CD4-positive, alpha-beta T cell treated with Interleukin-6 for 4 hours (primary cell): ENCODE measurements around the gene PLXNA3.

ENCODE experiments used
- DNase-seq: peaks from one replicate; pipeline ENCODE4 v3.0.0-alpha.2; 2020; ENCODE audit warnings: mixed read lengths

Gene PLXNA3

DNA sequence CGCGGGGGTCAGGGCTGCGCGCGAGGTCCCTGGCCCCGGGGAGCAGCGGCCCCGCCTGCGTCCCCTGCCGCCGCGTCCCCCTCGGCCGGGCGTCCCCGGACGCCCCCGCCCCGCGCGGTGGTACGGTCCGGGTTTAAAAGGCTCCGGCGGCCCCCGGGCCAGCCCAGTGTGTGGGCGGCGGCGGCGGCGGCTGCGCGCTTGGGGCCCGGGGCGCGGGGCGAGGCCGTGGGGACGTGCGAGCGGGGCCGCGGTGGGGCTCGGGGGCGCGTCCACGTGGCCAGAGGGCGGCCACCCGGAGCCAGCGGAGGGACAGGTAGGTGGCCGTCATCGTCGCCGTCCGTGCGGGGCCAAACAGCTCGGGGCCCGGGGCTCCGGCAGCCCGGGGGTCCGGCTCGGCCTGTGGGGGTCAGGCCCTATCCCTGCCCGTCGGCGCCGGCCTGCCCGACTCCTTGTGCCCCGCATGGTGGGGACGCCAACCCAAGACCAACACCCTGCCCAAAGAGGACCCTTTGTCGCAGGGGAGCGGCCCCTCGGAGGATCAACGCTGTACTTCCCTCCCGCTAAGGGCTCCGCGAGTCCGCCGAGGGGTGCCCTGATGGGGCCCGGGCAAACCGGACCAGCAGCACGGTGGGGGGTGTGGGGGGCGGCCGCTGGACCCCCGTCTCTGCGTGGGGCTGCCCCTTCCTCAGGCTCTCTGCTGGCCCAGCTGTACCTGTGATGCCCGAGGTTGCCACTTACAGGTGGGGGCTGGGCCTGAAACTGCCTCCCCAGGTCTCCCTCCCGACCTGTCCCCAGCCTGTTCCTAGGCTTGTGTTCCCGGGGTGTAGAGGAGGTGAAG, at the start of gene PLXNA3:
PLXNA3 (plus strand) TSS at position 166 of the 838 bp plus-strand sequence. CDS start 1,903 bp downstream, outside the sequence.
- peak; percentile 72 for DNase-seq

DNA sequence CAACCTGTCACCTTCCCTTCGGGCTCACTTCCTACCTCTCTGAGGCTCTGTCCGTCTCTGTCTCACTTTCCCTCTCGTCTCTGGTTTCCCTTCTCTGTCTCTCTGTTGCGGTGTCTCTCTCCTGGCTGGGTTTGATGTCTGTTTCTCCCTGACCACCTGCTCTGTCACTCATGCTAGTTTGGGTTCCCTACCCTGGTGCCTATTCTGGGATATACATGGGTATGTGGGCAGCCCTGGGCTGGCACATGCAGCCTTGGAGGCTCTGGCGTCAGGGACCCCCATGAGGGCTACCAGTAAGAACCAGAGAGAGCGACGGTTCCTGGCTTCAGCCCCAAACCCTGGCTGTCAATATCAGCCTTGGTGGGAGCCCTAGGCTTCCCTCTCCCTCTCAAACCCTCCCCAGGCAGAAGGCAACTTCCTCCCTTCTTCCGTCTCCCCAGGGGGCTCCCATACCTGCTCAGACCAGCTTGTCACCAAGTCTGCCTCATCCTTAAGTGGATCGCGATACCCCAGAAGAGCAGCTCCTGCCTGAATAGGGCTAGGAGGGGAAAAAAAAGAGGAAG, 49.3 kb upstream of the PLXNA3 start:
- DNase-seq, result no peak

DNA sequence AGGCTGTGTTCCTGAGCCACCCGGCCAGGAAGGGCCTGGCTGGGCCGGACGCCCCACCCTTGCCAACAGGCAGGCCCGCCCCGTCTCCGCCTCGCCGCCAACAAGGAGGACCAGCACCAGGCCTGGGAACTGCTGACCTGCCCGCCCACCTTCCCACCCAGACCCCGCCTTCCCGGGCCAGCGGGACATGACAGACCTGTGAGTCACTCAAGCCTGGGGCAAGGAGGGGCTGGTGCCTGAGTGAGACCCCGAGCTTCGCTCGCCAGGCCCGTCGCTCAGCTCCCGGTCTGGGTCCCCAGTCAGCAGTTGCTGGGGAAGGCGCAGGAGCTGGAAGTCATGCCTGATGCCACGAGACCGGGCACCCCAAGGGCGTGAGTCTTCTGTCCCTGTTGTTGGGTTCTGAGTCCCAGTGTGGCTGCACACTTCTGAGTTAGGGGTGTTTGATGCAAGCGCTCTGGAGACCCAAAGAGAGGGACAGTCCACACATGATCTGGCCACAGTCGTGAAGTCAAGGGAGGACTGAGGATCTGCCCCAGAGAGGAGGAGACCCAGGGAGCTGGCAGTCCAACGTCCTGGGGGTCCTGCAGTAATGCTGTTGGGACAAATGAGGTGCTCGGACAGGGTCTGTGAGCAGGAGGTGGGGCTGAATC, 48.7 kb upstream of the PLXNA3 start, which contains the start of gene DNASE1L1:
DNASE1L1 (minus strand) TSS at position 33 of the 650 bp plus-strand sequence. CDS start 3,686 bp downstream, outside the sequence.
- DNase-seq, result peak; percentile 36

DNA sequence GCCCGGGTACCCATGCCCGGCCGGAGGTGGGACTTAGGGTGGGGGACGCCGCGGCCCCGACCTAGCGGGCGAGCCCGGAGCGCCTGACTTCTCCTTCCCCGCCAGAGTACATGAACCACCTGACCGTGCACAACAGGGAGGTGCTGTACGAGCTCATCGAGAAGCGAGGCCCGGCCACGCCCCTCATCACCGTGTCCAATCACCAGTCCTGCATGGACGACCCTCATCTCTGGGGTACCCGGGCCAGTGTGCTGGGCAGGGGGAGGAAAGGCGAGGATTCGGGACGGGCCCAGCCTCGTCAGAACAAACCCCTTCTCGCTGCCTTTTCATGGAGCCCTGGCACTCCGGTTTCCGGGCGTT, 46.1 kb upstream of the PLXNA3 start:
- DNase-seq, result peak; percentile 67

DNA sequence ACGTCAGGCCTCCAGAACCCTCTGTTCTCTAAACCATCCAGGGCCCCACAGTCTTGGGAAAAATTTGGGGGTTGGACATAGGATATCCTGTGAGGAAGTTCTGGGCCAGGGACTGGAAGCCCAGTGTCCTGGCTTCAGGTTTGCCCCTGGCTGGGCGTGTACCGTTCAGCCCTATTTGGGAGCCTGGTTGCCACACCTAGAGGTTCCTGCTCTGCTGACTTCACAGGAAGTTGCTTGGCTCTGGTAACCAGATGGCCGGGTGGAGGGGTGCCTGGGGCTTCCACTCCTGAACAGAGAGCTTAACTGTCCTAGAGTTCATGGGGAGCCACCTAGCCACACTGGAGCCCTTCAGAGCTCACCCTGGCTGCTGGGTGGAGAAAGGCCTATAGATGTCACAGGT, 45.6 kb upstream of the PLXNA3 start:
- DNase-seq, result peak; percentile 57

DNA sequence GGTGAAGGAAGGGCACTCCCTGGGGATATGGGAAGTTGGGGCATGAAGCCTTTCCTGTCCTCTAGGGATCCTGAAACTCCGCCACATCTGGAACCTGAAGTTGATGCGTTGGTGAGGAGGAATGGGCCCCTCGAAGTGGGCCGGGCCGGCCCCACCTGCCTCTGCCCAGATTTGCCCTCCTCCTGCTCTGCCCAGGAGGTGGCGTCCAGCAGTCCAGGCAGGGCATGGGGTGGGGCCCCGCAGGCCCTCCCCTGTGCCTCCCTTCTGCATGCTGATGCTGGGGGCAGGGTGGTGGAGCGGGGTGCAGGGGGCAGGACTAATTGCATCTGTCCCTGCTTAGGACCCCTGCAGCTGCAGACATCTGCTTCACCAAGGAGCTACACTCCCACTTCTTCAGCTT, 44.9 kb upstream of the PLXNA3 start:
- DNase-seq, result no peak

DNA sequence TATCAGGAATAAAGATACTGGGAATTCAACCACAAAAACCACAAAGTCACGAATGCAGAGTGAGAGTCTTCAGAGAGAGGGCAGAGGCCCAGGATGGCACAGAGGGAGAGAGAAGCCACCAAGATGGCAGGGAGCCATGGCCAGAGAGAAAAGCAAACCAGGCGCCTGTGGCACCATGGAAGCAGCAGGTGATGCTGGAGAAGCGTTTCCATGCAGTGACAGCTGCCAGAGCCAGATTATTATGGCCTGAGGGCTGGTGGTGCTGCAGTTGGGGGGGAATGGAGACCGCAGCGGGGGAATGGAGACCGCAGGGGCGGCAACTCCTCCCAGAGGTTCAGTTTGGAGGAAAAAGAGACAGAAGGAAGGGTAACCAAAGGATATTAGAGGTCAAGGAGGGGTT, 40.9 kb upstream of the PLXNA3 start:
- DNase-seq, result no peak

DNA sequence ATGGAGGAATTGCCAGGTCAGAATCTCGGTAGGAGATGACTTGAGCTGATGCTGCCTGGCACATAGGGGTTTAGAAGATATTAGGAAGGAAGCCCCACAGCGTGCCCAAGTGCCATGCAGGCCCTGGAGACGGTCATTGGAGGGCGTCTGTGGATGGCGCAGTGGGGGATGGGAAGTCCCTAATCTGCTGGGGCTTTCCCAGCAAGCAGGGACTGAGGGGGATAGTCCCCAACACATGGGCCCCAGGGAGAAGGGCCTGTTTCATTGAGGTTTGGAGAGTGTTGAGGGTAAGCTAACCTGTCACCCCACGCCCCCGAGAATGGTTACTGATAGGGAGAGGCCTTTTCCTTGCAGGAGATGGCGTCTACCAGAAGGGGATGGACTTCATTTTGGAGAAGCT, 38.9 kb upstream of the PLXNA3 start:
- no peak for DNase-seq

DNA sequence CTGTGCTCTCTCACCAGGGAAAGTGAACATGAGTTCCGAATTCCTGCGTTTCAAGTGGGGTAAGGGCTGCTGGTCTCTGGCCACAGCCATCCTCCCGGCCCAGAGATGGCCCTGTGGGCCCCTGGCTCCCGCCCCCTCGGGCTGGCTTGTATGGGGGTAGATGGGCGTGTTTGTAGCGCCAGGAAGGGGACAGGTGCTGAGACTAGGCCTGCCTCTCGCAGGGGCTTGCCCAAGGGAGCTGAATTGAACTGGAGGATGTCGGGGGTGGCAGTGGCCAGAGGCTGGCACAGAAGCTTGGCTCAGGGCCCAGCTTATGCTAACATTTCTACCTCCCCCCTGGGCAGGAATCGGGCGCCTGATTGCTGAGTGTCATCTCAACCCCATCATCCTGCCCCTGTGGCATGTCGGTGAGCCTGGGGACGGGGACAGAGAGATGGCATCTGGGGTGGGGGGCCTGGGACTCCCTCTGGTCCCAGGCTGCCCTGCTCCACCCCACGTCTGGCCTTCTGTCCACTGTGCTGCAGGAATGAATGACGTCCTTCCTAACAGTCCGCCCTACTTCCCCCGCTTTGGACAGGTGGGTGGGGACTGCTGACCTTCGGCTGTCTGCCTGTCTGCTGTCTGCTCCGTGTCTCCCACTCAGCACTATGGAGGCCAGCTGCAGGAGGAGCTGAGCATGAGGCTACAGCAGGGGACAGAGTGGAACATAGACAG, 38.2 kb upstream of the PLXNA3 start:
- no peak for DNase-seq

DNA sequence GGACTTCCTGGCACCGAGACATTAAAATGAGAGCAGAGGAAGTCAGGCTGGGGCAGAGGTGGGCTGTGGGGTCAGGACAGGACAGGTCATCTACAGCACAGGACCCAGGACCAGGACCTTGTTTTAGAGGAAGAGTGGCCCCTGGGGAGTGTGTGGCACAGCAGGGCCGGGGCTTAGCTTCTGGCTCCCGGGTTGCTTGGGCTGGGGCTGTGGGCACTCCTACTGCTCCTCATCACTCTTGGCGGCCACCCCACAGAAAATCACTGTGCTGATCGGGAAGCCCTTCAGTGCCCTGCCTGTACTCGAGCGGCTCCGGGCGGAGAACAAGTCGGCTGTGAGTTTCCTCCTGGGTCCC, 37.7 kb upstream of the PLXNA3 start:
- DNase-seq, result no peak

DNA sequence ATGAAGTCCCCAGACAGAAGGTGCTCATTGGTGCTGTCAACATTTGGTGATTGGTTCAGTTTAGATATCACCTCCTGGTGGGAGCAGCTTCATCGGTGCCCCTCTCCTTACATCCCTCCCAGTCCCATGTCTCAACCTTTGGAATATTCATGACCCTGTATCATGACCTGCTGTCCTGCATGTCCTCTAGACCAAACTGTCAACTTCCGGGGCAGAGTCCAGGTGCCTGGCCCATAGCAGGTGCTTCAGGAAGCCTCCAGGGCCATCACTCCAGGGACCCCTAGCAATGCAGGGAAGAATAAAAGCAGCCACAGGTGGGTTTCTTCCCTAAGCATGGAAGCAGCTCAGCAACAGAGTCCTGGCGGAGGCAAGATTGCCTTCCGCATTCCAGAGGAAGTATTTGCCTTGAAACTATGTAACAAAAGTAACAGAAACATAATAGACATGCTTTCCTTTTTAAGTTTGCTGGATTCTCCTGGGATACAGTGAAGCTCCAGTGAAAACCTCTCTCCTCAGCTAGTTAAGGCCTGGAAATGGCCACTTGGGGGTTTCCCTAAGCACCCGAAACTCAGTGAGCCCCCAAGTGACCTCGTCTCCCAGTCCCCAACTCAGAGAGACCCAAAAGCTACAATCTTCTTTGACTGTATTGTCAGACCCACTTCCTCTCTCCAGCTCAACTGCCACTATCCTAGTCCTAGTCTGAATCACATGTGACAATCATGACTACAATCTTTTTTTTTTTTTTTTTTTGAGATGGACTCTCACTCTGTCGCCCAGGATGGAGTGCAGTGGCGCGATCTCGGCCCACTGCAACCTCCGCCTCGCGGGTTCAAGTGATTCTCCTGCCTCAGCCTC, 30.9 kb upstream of the PLXNA3 start:
- no peak for DNase-seq

DNA sequence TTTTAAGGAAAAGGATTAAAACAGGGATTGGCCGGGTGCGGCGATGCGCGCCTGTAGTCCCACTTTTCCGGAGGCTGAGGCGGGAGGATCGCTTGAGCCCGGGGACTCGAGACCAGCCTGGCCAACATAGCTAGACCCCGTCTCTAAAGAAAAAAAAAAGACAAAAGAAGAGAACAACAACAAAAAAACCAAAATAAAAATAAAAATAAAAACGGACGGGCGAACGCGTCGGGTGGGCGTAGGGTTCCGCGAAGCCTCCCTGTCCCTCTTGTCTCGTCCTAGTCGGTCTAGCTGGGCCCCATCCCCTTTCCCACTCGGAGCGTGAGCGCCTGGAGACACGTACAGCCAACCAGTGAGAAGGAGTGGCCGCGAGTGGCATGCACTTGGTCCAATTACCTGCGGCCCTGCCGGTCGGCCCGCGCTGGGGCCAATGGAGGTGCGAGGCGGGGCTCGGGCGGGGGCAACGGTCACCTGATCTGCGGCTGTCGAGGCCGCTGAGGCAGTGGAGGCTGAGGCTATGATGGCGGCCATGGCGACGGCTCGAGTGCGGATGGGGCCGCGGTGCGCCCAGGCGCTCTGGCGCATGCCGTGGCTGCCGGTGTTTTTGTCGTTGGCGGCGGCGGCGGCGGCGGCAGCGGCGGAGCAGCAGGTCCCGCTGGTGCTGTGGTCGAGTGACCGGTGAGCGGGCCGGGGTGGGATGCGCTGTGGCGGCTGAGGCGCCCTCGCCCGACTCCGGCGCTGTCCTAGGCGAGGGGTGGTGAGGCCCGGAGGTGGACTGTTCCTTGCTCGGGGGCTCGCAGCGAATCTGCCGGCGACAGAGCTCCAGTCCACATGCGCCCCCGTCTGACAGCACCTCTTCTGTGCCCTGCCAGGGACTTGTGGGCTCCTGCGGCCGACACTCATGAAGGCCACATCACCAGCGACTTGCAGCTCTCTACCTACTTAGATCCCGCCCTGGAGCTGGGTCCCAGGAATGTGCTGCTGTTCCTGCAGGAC, 29.6 kb upstream of the PLXNA3 start, which contains the start of gene ATP6AP1:
ATP6AP1 (plus strand) TSS at position 502 of the 996 bp plus-strand sequence; CDS start at position 518, 16 bp downstream.
- peak; percentile 89 for DNase-seq

DNA sequence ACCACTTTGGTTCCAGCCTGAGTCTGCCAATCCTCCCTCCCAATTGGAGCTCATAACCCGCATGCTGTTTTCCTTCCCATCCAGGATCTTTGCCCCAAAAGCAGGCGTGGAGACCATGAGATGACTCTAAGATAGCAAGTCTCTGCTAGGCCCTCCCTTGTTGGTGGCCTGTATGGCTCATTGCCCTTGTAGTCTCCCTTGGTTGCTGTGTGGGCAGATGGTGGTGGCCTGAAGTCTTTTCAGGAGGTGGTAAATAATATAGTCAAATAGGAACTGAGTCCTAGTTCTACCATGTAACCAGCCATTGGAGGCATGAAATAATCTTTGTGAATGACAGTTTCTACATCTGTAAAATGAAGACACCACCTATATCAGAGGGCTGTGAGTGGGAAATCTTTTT, 28.4 kb upstream of the PLXNA3 start:
- DNase-seq, result no peak

DNA sequence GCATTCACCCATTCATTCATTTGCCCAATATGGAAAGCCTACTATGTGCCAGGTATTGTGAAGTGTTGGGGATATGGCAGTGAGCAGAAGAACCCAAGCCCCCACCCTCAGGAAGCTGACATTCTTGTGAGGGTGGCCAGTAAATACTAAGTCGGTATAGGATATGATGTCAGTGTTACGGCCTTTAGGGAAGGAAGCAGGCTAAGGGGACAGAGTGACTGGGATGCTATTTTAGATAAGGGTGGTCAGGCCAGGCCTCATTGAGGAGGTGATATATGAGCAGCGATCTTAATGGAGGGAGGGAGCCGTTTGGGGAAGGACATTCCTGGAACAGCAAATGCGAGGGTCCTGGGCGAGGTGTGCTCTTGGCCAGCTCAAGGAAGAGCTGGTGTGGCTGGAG, 27.6 kb upstream of the PLXNA3 start:
- DNase-seq, result no peak

DNA sequence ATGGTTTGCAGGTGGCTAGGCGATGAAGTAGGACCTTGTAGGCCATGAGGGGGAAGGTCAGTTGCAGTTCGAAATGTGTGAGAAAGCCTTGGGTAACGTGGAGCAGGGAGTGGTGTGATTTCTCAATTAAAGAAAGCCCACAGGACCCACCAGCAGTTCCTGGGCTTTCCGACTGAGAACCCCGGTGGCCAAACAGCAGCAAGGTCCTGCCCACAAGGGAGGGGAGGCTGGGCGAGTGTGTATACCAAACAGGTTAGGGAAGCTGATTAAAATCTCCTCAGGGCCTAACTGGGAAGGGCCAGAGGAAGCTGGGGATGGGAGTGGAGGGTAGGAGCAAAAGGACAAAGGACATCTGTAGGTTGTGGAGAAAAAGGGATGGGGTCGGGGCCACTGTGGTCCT, 27.2 kb upstream of the PLXNA3 start:
- DNase-seq, result no peak

DNA sequence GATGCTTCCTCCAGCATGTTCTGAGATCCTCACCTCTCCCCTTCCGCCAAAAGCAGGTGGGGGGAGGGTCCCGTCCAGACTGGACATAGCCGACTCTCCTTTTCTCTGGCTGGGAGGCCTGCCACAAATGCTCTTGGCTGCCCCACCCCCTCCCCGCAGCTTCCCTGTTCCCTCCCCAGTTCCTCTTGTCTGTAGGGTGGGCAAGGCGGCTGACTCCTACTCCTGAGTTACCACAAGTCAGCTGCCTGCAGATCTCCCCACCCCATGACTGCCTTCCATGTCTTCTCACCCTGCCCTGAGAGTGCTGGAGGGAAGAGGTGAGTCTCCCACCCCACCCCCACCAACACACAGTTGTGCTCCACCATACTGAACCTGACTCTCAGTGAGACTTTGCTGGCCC, 26.7 kb upstream of the PLXNA3 start:
- DNase-seq, result no peak

DNA sequence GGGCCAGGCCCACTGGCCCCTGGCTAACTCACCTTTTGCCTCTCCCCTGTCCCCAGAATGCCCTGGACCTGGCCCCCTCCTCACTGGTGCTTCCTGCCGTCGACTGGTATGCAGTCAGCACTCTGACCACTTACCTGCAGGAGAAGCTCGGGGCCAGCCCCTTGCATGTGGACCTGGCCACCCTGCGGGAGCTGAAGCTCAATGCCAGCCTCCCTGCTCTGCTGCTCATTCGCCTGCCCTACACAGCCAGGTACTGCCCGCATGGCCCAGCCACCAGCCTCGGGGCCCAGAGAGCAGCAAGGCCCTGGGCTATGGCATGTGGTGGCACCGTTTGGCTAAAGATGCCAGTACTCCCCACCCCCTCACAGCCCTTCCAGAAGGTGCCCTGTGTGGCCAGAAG, 25.9 kb upstream of the PLXNA3 start:
- no peak for DNase-seq

DNA sequence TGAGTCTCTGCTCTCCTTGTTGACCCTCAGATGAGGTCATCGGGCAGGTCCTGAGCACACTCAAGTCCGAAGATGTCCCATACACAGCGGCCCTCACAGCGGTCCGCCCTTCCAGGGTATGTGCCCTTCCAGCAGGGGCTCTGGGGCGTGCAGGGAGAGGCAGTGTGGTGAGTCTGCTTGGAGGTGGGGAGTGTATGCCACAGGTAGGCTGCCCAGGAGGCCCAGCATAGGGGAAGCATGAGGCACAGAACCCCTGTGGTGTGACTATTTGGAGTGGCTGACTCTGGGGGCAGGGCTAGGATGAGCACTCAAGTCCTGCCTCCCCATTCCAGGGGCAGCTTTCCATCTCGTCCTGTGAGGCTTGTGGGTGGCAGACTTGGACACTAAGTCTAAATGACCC, 24.5 kb upstream of the PLXNA3 start:
- DNase-seq, result no peak

DNA sequence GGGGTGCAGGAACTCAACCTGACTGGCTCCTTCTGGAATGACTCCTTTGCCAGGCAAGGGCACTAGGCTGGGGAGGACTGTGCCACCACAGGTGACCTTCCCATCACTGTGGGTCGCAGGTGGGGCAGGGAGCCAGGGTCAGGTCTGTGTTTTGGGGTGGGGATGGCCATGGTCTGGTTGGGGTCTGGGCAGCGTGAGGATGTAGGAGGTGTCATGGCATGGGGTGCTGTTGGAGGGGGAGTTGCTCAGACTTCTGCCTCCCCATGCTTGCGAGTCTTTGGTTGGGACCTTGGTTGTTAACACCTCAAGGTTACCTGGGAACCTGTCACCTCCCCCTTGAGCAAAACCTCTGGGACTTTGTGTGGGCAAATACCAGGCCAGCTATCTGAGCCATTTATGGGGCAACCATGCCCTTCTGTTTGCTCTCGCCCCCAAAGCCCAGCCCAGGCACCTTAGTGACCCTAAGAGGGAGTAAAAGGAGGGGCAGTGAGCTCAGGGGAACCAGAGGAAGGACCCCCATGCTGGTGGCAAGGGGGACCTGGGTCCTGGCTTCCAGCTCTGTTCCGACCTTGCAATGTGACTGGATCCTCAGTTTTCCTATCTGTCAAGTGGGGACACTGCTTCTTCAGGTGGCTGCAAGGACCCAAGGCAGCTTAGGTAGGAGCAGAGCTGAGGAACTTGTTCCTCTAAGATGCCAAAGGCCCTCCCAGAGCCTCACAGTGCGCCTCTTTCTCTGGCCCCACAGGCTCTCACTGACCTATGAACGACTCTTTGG, 23.5 kb upstream of the PLXNA3 start:
- DNase-seq, result no peak

DNA sequence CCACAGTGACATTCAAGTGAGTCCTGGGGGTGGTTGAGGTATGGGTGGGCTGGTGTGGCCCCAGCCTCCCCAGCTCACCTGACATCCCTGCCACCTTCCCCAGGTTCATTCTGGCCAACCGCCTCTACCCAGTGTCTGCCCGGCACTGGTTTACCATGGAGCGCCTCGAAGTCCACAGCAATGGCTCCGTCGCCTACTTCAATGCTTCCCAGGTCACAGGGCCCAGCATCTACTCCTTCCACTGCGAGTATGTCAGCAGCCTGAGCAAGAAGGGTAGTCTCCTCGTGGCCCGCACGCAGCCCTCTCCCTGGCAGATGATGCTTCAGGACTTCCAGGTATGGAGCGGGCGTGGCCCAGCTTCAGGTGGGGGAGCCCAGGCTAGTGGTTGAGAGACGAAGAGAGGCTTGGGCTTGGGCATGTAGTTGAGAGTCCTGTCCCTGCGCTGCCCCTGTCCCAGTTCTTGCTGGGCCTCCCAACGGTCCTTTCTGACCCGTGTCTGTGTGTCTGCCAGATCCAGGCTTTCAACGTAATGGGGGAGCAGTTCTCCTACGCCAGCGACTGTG, 22.8 kb upstream of the PLXNA3 start:
- no peak for DNase-seq
